ENCODE results near the gene MED6.

Gene MED6

GRCh38 chr14:70600382-70601157, at the start of gene MED6:
TSS of gene MED6 (minus strand) at chr14:70600655. CDS start at chr14:70600637, 18 bp downstream.
- DNase-seq = peak; percentile 93

DNA sequence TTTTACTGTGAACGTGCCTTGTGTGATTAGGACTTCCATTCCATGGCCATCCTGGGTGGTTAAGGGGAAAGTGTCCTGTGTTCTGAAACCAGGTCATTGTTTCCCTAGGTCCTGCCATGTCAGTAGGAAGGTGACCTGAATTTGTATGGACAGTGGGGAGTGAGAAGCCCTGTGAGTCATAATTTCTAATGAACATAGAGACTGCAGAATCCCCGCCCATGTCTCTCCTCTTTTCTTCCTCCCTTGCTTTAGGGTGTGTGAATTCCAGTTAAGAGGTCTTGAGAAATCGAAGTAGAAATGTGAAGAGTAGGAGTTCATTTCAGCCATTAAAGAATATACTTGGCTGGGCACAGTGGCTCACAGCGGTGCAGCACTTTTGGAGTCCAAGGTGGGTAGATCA, 49.3 kb upstream of the MED6 start:
- no peak for DNase-seq

DNA sequence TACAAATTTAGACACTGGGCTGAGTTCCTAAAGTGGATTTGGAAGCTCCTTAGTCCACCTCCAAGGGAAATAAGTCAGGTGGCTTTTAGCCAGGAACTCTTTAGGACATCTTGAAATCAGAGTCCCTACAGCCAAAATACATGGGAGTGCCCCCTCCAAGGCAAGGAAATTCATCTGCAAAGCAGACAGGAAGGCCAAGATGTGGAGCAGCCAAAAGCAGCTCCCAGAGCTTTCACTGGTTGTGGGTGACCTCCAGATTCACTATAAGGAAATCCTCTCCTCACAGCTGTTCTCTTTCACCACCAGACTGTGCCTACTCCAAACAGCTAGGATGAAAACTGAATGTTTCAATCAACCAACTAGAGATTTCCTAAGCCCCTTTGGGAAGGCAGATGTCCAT, 47.9 kb upstream of the MED6 start:
- DNase-seq = no peak

DNA sequence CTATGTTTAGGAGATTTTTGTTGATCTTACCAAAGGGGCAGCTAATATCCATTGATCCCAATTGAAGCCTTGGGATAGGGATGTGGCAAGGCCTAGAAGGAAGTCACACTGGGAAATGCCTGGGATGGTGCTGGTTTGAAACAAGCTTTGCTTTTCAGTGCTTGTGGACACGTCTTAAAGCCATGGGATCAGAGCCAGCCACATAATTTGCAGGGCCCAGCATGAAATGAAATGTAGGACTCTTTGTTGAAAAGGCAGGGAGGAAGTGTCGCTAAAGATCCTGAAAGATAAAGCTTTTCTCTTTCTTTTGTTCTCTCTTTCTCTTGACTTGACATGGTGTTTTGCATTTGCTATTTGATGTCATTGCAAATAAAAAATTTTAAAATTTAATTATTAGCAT, 46.2 kb upstream of the MED6 start:
- no peak for DNase-seq

- DNase-seq = no peak
Observed at GRCh38 chr14:70645892-70646291, 45.4 kb upstream of the MED6 start.

DNA sequence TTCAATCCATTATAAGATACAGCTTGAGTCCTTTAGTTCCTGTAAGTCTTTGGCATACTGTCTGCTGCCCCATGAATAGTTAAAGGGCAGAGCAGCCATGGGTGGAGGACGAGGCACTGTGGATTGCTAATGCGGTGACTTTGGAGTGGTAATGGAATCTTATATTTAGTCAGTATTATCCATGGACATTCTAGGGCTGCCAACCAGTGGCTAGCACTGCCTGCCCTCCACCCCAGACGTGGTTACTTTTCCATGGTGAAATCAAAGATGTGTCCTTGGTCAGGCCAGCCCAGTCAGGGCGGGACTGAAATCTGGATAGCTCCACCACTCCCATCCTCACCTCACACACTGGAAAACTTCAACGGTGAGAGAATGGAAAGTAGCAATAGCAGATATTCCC, 43.5 kb upstream of the MED6 start:
- DNase-seq = no peak

- DNase-seq = no peak
Observed at GRCh38 chr14:70642303-70643235, 42.1 kb upstream of the MED6 start.

- no peak for DNase-seq
Observed at GRCh38 chr14:70641548-70642302, 41.3 kb upstream of the MED6 start, which contains the start of gene TTC9. TSS of gene TTC9 (plus strand) at chr14:70641916. CDS start at chr14:70642130, 214 bp downstream.

DNA sequence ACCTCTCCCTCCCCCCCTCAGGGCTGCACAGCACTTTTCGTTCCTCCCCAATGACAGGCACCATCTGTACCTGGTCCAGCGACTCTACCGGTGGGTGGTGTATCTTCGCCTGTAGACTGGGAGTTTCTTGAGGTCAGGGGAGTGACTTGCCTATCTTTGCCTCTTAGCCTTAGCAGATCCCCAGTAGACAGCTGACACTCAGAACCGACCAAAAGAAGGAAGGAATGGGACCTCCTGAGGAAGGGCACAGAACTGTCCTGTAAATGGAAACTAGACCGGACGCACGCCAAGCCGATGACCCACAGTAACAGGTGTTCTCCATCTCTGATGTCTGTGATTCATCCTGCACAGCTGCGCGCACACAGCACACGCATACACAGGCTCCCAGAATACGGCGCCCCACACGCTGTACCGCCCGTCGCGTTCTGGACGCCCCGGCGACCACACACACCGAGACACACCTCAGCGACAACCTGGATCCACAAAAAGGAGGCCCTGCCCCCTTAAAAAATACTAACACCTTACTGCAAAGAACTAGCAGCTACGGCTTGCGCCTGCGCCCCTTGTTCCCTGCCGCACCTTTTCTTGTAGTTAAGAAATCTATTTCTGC, 40.6 kb upstream of the MED6 start:
- peak; percentile 8 for DNase-seq

GRCh38 chr14:70638416-70638815, 38.0 kb upstream of the MED6 start:
- no peak for DNase-seq

DNA sequence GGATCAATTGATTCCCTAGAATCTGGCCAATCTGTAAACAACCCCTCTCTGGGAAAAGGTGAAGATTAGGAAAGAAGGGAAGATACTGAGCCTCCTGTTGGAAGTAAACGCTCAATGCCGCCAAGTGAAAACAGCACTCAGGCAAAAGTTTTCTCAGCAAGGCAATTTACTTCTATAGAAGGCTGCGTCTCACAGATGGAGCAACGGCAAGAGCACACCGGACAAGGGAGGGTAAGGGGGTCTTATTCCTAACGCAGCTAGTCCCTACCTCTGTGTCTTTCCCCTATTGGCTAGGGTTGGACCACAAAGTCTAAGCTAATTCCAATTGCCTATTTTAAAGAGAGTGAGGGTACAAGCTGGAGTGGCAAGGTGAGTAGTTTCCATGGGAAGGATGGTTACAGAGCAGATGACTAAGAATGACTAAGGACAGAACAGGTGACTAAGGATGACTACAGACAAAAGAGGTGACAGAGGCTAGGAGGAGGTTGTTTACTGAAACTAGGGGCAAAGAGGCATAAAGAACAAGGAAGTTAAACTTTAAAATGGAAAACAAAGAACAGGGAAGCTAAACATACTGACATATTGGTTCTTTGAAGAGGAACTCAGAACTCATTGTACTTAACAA, 35.6 kb upstream of the MED6 start:
- no peak for DNase-seq

DNA sequence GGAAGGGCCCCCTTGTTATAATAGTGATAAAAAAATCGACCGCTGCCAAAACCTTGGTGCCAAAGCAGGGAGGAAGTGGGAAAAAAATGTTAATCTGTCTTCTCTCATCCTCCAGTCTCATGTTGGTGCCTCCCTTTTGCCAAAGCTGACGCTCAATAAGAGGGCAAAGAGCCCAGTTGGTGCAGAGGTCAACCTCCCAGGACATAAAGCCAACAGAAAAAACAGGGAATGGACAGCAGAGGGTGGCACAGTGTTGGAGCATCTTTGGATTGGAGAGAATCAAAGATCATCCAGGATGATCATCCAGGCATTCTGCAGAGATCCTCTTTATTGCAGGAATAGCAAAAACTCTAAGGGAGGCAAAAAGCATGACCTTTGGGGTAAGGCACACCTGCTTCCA, 31.5 kb upstream of the MED6 start:
- DNase-seq = no peak

DNA sequence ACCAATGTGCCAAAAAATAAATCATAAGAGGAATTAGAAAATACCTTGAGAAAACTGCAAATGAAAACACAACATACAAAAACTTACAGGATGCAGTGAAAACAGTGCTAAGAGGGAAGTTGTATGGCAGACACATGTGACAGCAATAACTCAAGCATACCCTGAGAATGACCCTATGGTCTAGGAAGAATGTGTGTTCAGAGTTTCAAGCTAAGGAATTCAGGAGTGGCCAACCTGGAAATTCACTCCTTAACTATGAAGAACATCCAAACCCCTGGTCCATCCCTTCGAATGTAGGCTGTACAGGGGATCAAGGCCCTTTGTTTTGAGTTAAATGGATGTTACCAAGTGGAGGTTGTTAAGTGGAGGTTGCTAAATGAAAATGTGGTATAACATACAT, 24.5 kb upstream of the MED6 start:
- no peak for DNase-seq

GRCh38 chr14:70622111-70622712, 21.8 kb upstream of the MED6 start:
- DNase-seq = peak; percentile 12

DNA sequence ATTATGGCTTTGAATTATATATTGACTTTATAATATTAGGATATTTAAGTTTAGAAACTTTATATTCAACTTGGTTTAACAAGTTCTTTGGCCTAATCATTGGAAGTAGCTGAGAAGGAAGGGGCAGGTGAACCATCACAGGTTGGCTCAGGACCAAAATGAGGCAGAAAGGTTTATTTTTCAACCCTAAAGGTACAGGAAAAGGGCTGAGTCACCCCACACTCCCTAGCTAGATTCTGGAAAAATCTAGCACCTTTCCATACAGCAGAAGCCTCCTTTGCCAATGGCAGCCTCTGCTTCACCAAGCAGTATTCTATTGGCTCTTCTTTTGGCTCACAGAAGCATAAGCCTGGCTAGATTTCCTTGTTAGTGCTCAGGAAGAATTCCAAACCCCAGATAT, 19.3 kb upstream of the MED6 start:
- DNase-seq = no peak

- DNase-seq = no peak
Observed at GRCh38 chr14:70618314-70618713, 17.9 kb upstream of the MED6 start.

GRCh38 chr14:70616646-70617045, 16.2 kb upstream of the MED6 start:
- DNase-seq = no peak

- no peak for DNase-seq
Observed at GRCh38 chr14:70611216-70611615, 10.8 kb upstream of the MED6 start.

GRCh38 chr14:70602254-70602653, 1.8 kb upstream of the MED6 start:
- DNase-seq = no peak

GRCh38 chr14:70601162-70601561, 707 bp upstream of the MED6 start:
- peak; percentile 71 for DNase-seq

- DNase-seq = no peak
Observed at GRCh38 chr14:70599345-70599744, 1.1 kb downstream of the MED6 start.

- DNase-seq = no peak
Observed at GRCh38 chr14:70597731-70598130, 2.7 kb downstream of the MED6 start.
